GM18507 (cell line): ENCODE results near the gene MS4A4E.
"Not testable (repeated sequence)": the region's sequence is repeated elsewhere in the genome, so short reads cannot be mapped to it uniquely, and the experiment has no call there.

Source experiments
- DNase-seq: peaks from one replicate; pipeline ENCODE4 v3.0.0; 2011; ENCODE audit warnings: low read depth; ENCODE audit not compliant: insufficient read length; ENCODE audit errors: extremely low spot score
- FAIRE-seq: peaks from 2 replicates; lab custom pipeline; 2011; peaks lifted over from hg19 to GRCh38; lab: Jason Lieb, UNC

The MS4A4E gene

DNA sequence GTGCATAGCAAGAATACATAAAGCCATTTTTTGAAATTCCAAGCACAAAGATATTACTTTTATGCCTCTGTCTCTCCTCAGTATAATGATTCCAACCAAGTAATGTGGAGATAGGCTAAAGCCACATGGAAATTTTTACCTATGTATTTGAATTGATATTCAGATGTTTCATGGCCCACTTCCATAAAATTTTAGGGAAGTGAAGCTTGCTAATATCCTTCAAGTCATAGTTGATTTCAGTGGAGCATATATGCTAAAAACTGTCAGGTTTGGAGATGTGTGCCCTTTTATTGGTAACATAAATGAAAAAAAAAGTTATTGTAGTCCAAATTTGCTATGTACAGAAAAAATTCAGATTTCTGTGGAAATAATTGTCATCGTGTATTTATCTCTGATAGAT is 12.3 kb downstream of the MS4A4E start:
- DNase-seq, result no peak
- FAIRE-seq, result no peak

DNA sequence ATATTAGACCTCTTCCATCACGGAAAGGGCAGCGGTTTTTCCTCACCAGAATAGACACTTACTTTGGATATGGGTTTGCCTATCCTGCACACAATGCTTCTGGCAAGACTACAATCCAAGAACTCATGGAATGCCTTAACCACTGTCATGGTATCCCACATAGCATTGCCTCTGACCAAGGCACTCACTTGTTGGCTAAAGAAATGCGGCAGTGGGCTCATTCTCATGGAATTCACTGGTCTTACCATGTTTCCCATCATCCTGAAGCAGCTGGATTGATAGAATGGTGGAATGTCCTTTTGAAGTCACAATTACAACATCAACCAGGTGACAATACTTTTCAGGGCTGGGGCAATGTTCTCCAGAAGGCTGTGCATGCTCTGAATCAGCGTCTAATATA is 20.8 kb downstream of the MS4A4E start:
- DNase-seq (no peak), FAIRE-seq (no peak)

DNA sequence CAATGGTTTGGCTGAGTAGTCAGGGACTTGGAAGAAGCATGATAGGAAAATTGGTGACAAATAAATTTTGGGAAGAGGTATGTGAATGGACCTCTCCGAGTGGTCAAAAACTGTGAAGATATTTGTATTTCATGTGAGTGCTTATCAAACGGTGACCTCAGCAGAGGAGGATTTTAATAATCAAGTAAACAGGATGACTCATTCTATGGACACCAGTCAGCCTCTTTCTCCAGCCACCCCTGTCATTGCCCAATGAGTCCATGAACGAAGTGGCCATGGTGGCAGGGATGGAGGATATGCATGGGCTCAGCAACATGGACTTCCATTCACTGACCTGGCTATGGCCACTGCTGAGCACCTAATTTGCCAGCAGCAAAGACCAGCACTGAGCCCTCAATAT is 21.2 kb downstream of the MS4A4E start:
- FAIRE-seq (no peak), DNase-seq (no peak)

DNA sequence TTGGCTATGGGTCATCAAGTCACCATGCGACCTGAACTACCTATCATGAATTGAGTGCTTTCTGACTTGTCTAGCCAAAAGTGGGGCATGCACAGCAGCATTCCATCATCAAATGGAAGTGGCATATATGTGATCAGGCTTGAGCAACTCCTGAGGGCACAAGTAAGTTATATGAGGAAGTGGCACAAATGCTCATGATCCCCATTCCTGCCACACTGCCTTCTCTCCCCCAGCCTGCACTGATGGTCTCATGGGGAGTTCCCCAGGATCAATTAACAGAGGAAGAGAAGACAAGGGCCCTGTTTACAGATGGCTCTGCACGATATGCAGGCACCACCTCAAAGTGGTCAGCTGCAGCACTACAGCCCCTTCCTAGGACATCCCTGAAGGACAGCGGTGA is 21.8 kb downstream of the MS4A4E start:
- DNase-seq (no peak), FAIRE-seq (no peak)

DNA sequence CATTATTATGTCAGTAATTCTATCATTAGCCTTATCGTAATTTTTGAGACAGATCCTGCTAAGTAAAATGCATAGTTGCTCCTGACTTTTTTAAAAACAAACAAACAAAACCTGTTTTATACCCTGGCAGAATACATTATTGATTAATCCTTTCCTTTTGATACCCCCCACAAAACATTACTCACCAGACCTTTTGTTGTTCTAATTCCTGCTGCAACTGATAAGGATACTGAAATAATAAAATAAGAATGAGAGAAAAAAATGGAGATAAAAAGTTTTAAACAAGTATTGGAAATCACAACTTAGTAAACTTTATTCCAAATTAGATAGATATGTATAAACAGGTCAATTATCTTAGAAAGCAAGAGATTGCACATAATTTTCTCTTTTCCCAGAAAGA is 28.6 kb downstream of the MS4A4E start:
- no peak for FAIRE-seq
- no peak for DNase-seq

DNA sequence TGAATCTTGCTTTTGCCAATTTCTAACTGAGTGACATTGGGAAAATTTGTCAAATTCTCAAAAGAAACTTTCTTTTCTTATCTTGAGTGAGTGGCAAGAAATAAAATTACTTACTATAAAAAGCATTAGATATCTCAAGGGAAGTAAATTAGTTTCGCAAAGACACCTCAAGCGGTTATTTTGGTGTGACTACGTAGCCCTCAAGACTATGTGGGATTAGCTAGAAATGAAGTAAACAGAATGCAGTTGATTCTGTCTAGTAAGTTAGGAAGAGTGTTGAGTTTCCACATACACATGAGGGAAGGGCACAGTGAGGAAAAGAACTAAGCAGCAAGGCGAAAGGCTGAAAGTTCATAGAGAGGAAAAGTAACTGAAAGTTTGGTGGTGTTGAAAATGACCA is 31.7 kb downstream of the MS4A4E start:
- no peak for FAIRE-seq
- DNase-seq, result no peak

DNA sequence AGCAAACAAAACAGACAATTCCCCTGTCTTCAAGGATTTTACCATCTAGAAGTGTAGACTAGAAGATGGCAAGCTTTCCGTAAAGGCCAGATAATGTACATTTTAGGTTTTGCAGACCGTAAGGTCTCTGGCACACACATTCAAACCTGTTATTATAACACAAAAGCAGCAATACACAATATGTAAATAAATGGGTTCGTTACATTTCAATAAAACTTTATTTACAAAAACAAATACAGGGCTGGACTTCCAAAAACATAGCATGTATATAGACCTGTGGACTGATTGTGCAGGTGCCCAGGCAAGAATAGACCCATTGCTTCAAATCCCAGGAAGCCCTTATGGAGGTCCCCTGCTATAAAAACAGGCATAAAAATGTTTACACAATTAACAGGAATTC is 33.0 kb downstream of the MS4A4E start:
- FAIRE-seq, result no peak

DNA sequence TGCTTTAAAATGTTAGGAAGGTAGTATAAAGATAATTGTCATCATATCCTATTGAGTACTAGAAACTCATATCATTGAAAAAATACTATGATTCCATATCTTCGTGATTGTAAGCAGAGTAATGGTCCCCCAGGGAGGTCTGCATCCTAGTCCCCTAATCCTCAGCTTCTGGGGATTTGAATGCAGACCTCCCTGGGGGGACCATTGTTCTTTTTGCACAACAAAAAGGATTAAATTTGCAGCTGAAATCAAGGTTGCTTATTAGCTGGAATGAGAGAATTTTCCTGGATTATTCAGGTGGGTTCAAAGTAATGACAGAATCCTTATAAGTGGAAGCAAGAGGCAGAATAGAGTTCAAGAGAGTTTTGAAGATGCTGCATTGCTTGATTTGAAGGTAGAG is 34.0 kb downstream of the MS4A4E start:
- FAIRE-seq, result no peak
- DNase-seq, result no peak

More for the DNA sequence above, 33.0 kb downstream of the MS4A4E start:
- DNase-seq, result no peak

DNA sequence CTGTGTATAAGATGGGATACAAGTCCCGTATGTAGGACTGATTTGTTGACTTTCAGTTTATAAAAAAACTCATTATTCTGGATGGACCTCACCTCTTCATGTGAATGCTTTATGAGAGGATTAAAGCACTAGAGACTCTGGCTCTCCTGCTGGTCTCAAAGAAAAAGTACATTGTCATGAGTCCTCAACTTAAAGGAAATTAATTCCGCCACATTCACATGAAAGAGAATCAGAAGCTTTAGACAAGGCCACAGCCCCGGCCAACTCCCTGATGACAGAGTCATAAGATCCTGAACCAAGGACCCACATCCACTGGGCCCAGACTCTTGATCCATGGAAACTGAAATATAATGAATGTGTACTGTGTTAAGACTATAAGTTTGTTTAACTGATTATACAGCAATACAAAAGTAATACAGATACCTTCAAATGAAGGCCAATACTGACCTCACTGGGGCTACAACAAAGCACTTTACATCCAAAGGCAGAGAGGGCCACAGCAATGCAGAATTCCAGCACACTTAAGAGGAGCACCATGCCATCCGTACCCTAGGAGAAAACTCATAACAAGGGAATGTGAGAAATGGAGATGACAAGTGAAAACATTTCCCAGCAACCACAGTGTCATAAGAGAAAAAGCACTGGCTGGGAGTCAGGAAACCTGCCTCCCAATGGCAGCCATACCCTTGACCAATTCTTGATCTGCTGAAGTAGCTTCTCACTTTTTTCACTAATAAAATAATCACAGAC is 34.6 kb downstream of the MS4A4E start:
- DNase-seq, result no peak
- no peak for FAIRE-seq

DNA sequence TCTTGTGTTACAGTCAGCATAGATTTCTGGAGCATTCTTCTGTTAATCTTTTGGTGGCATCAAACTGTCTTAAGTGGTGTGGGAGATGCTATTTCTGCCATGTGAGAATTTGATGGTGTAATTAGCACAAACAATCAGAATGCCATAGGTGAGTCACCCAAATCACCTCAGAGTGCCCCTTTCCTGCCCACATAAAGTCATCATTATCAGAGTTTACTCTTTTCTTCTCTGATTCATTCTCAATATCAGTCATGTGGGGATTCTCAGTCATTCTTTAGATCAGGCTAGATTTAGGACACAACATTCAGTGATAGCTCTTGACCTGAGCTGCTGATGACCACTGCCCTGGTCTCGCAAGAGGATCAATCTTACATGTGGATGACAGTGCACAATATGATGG is 36.3 kb downstream of the MS4A4E start:
- DNase-seq (no peak), FAIRE-seq (peak; percentile 26)

DNA sequence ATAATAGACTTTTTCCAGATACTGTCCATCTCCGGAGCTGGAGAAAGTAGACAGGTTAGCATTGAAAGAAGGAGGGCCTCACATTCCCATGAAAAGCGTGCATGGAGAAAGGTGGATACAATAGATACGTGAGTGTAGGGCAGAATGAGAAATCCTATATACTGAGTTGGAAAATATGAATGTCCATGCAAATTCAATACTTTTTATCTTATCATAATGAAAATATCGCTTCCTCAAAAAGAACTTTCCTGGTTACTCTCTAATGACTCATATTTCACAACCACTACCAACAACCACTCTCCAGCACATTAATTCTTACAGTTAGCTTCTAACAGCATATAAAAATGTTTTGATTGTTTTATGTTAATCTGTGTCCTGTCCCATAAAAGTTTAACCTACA is 38.0 kb downstream of the MS4A4E start:
- FAIRE-seq (no peak), DNase-seq (no peak)

DNA sequence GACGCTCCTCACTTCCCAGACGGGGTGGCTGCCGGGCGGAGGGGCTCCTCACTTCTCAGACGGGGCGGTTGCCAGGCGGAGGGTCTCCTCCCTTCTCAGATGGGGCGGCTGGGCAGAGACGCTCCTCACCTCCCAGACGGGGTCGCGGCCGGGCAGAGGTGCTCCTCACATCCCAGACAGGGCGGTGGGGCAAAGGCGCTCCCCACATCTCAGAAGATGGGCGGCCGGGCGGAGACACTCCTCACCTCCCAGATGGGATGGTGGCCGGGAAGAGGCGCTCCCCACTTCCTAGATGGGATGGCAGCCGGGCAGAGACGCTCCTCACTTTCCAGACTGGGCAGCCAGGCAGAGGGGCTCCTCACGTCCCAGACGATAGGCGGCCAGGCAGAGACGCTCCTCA is 41.6 kb downstream of the MS4A4E start:
- not testable (repeated sequence) for DNase-seq, FAIRE-seq

DNA sequence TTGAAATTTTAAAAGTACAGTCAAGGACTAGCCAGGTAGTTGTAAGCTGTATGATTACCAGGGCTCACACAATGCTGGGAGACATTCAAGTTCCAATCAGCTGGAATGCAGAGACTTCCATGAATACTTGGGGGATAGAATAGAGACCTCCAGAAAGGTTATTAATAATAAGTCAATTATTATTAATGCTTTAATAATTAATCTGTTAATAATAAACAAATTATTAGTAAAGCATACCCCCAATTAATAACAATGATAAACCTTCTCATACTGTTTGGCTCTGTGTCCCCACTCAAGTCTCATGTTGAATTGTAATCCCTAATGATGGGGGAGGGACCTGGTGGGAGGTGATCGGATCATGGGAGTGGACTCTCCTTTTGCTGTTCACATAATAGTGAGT is 45.5 kb downstream of the MS4A4E start:
- FAIRE-seq (no peak), DNase-seq (no peak)

DNA sequence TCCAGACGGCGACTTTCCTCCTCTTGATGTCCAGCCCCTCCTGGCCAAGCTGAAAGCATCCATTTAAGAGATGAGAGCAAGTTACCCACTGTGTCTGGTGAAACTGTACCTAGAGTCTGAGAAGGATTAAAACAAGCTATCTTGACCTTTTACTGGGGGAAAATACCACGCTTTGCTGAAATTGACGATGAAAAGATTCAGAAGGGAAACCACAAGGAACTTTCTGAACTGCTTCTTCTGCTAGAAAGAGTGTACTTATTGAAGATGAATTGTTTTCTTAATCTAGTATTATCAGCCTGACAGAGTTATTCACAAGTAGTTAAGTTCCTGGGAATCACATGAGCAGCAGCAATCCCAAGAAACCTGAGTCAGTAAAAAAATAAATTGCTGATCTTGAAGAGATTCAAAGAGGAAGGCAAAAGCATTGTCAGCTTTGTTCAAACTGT is 47.0 kb downstream of the MS4A4E start:
- FAIRE-seq, result peak; percentile 72
- no peak for DNase-seq

DNA sequence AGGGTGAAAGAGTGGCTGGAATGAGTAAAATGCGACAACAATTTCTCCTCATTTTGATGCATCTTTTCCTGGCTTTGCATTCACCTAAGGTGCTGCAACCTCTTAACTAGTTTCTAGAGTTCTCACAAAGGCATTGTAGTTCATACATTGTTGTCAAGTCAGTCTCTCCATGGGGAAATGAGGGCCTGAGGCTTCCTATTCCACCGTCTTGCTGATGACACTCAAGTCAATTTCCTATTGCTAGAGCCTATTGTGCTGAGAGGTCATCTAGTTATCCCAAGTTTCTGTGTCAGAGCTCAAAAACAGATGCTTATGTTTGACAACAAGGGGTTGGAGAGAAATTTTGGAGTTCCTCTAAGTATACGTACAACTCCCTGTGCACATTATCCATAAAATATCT is 48.4 kb downstream of the MS4A4E start:
- FAIRE-seq (no peak), DNase-seq (no peak)

DNA sequence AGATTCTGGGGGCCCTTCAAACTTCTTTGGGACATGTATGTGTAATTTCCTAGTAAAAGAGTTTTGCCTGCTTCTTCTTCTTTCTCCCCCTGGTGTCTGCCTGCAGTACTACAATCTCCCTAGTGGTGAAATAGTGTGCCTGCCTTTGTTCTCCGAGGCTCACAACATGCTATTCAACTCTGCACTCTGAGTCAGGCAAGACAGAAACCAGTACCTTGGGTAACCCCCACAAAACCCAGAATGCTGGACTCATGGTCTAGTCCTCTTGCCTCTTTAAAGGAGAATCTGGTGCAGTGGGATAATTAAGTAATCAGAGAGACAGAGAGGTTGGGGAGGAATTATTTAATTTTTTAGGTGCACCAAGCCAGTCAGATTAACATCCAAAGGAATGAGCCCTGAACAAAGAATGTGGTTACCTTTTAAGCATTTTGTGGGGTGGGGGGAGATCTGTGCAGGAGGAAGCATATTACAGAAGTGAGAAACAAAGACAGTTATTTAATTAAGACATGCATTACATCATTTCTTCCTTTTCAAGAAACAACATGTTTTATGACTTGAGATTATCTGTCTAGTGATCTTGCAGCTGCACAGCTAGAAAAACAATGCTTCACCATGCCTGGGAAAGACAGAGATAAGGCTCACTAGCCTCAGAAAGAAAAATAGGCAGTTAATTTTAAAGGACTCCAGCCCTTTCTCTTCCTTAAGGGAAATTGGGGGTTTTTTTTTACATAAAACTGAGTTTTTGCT is 49.1 kb downstream of the MS4A4E start:
- peak; percentile 83 for FAIRE-seq
- no peak for DNase-seq

DNA sequence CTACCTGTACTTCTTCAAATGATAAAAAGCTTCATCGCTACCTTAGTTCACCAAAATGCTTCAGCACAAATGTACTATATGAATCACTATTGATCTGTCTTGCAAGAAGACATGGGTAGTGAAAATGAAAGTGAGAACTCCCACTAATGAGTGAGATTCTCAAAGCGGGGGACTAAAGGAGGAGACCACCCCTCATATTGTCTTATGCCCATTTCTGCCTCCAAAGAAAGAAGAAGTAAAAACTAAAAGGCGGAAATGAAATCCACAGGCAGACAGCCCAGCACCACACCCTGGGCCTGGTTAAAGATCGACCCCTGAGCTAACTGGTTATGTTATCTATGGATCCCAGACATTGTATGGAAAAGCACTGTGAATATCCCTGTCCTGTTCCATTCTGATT is 50.4 kb downstream of the MS4A4E start:
- not testable (repeated sequence) for FAIRE-seq

DNA sequence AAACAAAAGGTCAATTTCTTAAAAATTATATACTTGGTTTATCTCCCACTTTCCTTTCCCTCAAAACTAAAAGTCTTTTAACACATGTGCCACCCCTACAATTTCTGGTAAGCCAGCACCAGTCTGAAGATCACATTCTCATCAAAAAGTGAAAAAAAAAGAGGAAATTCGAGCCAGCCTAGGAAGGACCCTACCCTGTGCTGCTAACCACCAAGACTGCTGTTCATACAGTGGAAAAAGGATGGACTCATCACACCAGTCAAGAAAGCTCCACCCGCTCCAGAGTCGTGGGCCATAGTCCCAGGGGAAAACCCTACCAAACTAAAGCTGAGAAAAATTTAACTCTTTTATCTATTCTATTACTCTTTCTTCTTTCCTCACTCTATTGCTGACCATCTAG is 54.5 kb downstream of the MS4A4E start:
- not testable (repeated sequence) for DNase-seq, FAIRE-seq

More for the DNA sequence above, 50.4 kb downstream of the MS4A4E start:
- DNase-seq, result not testable (repeated sequence)

DNA sequence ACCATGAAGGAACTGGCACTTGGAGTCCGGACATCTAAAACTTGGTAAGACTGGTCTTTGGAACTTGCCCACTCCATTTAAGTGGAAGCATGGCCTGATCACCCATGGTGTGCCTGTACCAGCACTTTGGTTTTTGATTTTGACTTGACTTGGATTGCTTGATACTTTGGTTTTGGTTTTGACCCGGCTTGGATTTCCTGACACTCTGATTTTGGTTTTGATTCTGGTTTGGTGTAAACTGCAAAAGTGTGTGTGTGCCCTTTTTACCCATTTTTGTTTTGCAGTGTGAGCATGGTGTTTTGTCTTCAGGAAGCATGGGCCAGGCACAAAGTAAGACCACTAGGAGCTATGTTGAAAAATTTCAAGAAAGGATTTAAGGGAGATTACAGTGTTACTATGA is 56.8 kb downstream of the MS4A4E start:
- not testable (repeated sequence) for FAIRE-seq, DNase-seq

DNA sequence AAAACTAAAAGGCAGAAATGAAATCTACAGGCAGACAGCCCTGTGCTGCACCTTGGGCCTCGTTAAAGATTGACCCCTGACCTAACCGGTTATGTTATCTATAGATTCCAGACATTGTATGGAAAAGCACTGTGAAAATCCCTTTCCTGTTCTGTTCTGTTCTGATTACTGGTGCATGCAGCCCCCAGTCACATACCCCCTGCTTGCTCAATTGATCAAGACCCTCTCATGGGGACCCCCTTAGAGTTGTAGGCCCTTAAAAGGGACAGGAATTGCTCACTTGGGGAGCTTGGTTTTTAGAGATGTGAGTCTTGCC is 57.5 kb downstream of the MS4A4E start:
- not testable (repeated sequence) for FAIRE-seq

More for the DNA sequence above, 57.5 kb downstream of the MS4A4E start:
- not testable (repeated sequence) for DNase-seq
